H9 (cell line): ENCODE results near the gene KCNJ1. TPM values are rescaled to one million over a fixed set of nuclear protein-coding genes. Genes with fewer than 3 reads are reported as not detected.

ENCODE experiments used
- DNase-seq: peaks from one replicate; pipeline ENCODE4 v3.0.0-alpha.2; 2017
- H2AFZ ChIP-seq: one replicate; pipeline ENCODE4 v1.6.1; 2013; ENCODE audit warnings: mild to moderate bottlenecking, low read length, control low read depth, moderate library complexity
- H2AK5ac ChIP-seq: 2 replicates; pipeline ENCODE4 v1.6.1; 2013; ENCODE audit warnings: low read length, control low read depth, mixed read lengths; ENCODE audit not compliant: insufficient read length
- H2BK120ac ChIP-seq: one replicate; pipeline ENCODE4 v1.6.1; 2013; ENCODE audit warnings: low read depth, mild to moderate bottlenecking, low read length, control low read depth, inconsistent platforms; ENCODE audit not compliant: poor library complexity, severe bottlenecking
- H2BK12ac ChIP-seq: 2 replicates; pipeline ENCODE4 v1.6.1; 2013; ENCODE audit warnings: low read length, control low read depth, mixed read lengths, low read depth; ENCODE audit not compliant: insufficient read length
- H2BK15ac ChIP-seq: 2 replicates; pipeline ENCODE4 v1.6.1; 2013; ENCODE audit warnings: low read depth, low read length, control low read depth
- H2BK20ac ChIP-seq: one replicate; pipeline ENCODE4 v1.6.1; 2013; ENCODE audit warnings: low read depth, mild to moderate bottlenecking, low read length, control low read depth, inconsistent platforms; ENCODE audit not compliant: poor library complexity, severe bottlenecking
- H2BK5ac ChIP-seq: 2 replicates; pipeline ENCODE4 v1.6.1; 2013; ENCODE audit warnings: low read length, control low read depth, mixed read lengths; ENCODE audit not compliant: insufficient read length
- H3K14ac ChIP-seq: 2 replicates; pipeline ENCODE4 v1.6.1; 2013; ENCODE audit warnings: low read length, control low read depth; ENCODE audit not compliant: insufficient read depth
- H3K18ac ChIP-seq: 2 replicates; pipeline ENCODE4 v1.6.1; 2013; ENCODE audit warnings: low read depth, mild to moderate bottlenecking, mixed read lengths, low read length, control low read depth; ENCODE audit not compliant: insufficient read length
- H3K23ac ChIP-seq: 2 replicates; pipeline ENCODE4 v1.6.1; 2013; ENCODE audit warnings: low read length, control low read depth, mixed read lengths, low read depth; ENCODE audit not compliant: insufficient read length
- H3K23me2 ChIP-seq: 2 replicates; pipeline ENCODE4 v1.6.1; 2013; ENCODE audit warnings: low read depth, mild to moderate bottlenecking, mixed read lengths, low read length, control low read depth; ENCODE audit not compliant: insufficient read length, poor library complexity, severe bottlenecking
- H3K27ac ChIP-seq: 2 replicates; pipeline ENCODE4 v1.5.1; 2013; ENCODE audit warnings: low read length, control low read depth, mixed read lengths, low read depth; ENCODE audit not compliant: insufficient read length
- H3K27me3 ChIP-seq: 2 replicates; pipeline ENCODE4 v1.6.1; 2013; ENCODE audit warnings: low read length, control low read depth, inconsistent platforms; ENCODE audit not compliant: insufficient read depth
- H3K4ac ChIP-seq: 2 replicates; pipeline ENCODE4 v1.6.1; 2013; ENCODE audit warnings: low read depth, mild to moderate bottlenecking, control low read depth, inconsistent platforms, low read length, moderate library complexity
- H3K4me1 ChIP-seq: 2 replicates; pipeline ENCODE4 v1.6.1; 2013; ENCODE audit warnings: low read length, control low read depth, inconsistent platforms; ENCODE audit not compliant: insufficient read depth
- H3K4me2 ChIP-seq: 2 replicates; pipeline ENCODE4 v1.6.1; 2013; ENCODE audit warnings: low read length, control low read depth, mixed read lengths; ENCODE audit not compliant: insufficient read length, insufficient read depth
- H3K56ac ChIP-seq: 2 replicates; pipeline ENCODE4 v1.6.1; 2013; ENCODE audit warnings: low read depth, mild to moderate bottlenecking, mixed read lengths, low read length, control low read depth; ENCODE audit not compliant: insufficient read length
- H3K79me1 ChIP-seq: 2 replicates; pipeline ENCODE4 v1.6.1; 2013; ENCODE audit warnings: low read depth, mild to moderate bottlenecking, moderate library complexity, low read length, control low read depth, inconsistent platforms; ENCODE audit not compliant: insufficient read depth, poor library complexity, severe bottlenecking
- H3K79me2 ChIP-seq: 2 replicates; pipeline ENCODE4 v1.6.1; 2013; ENCODE audit warnings: low read length, control low read depth, inconsistent platforms; ENCODE audit not compliant: insufficient read depth
- H3K9ac ChIP-seq: 2 replicates; pipeline ENCODE4 v1.6.1; 2013; ENCODE audit warnings: low read length, control low read depth, mixed read lengths; ENCODE audit not compliant: insufficient read length; ENCODE audit errors: extremely low read depth
- H3K9me3 ChIP-seq: one replicate; pipeline ENCODE4 v1.6.1; 2013; ENCODE audit warnings: low read depth, low read length, inconsistent platforms; ENCODE audit not compliant: control insufficient read depth
- H3T11ph ChIP-seq: one replicate; pipeline ENCODE4 v1.6.1; 2013; ENCODE audit warnings: mild to moderate bottlenecking, low read length, control low read depth, inconsistent platforms
- H4K20me1 ChIP-seq: one replicate; pipeline ENCODE4 v1.6.1; 2013; ENCODE audit not compliant: control insufficient read depth, insufficient read length, insufficient read depth
- H4K5ac ChIP-seq: 2 replicates; pipeline ENCODE4 v1.6.1; 2013; ENCODE audit warnings: low read depth, mild to moderate bottlenecking, mixed read lengths, low read length, control low read depth; ENCODE audit not compliant: insufficient read length
- H4K8ac ChIP-seq: replicated peaks from 2 replicates; pipeline ENCODE4 v1.6.1; 2013; ENCODE audit warnings: low read length, control low read depth, mixed read lengths, low read depth; ENCODE audit not compliant: insufficient read length
- H4K91ac ChIP-seq: 2 replicates; pipeline ENCODE4 v1.6.1; 2013; ENCODE audit warnings: low read depth, mild to moderate bottlenecking, moderate library complexity, mixed read lengths, low read length, control low read depth; ENCODE audit not compliant: insufficient read length
- H3K27ac Mint-ChIP-seq, 3 experiments: 2 replicates in 2 of 3; 3 replicates in 1 of 3; pipeline ENCODE4 v1.8.0; 2020 to 2021; ENCODE audit warnings: mixed read lengths in 3 of 3, mild to moderate bottlenecking in 1 of 3, moderate library complexity in 1 of 3
- H3K27me3 Mint-ChIP-seq: 2 replicates; pipeline ENCODE4 v1.8.0; 2021; ENCODE audit warnings: low read depth, mild to moderate bottlenecking, moderate library complexity, mixed read lengths
- H3K36me3 Mint-ChIP-seq, 3 experiments: 2 replicates in 2 of 3; 3 replicates in 1 of 3; pipeline ENCODE4 v1.8.0; 2020 to 2021; ENCODE audit warnings: low read depth in 3 of 3, mixed read lengths in 3 of 3; ENCODE audit not compliant: insufficient read depth in 1 of 3
- H3K4me1 Mint-ChIP-seq, 2 experiments: 2 replicates each; pipeline ENCODE4 v1.8.0; 2020; ENCODE audit warnings: mixed read lengths in 2 of 2
- H3K4me3 Mint-ChIP-seq, 2 experiments: 2 replicates in 1 of 2; 3 replicates in 1 of 2; pipeline ENCODE4 v1.8.0; 2020 to 2021; ENCODE audit warnings: mild to moderate bottlenecking in 2 of 2, mixed read lengths in 2 of 2, moderate library complexity in 1 of 2
- H3K9me3 Mint-ChIP-seq, 2 experiments: 2 replicates in 1 of 2; 3 replicates in 1 of 2; pipeline ENCODE4 v1.8.0; 2020; ENCODE audit warnings: mild to moderate bottlenecking in 2 of 2, mixed read lengths in 2 of 2, moderate library complexity in 1 of 2
- WGBS: extraction: QIAGEN DNeasy Blood & Tissue Kit; methylation state at CpG from one replicate; pipeline ENCODE4 v1.1.7; 2013; ENCODE audit warnings: missing lambda C conversion rate, low lambda C conversion rate, mixed read lengths; ENCODE audit not compliant: insufficient read length; ENCODE audit errors: extremely low coverage; 5-methylcytosine and 5-hydroxymethylcytosine counted together
- total RNA-seq: library from RNA; stranded (reverse); gene quantifications from 2 replicates; pipeline ENCODE4 v1.2.1, GENCODE V29; 2021
- TF ChIP-seq, protein P1 (sequence below): fragments of 200-600 bp; sonication (generic); conservative IDR thresholded peaks from 3 replicates; pipeline ENCODE4 v1.8.0; 2021; ENCODE audit warnings: antibody characterized with exemption, mild to moderate bottlenecking

The KCNJ1 gene
- total RNA-seq, 1 experiment from 2014 or later, result not detected

DNA sequence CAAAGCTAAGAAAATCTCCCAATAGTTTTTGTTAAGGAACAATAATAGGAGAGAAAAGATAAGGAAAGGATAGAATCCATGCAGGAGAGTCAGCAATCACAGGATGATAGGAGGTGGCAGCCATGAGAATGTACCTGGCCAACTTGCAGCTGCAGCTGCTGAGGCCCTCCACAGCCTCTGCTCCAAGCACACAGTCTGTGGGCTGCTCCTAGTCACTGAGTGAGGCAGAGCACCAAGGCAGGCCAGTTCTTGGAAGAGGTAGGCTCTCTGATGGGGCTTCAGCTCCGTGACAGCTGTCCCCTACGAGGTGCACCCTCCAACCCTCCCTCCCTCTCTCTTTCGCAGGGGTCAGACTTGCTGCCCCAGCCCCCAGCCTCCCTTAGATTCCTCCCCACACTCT, 5.5 kb upstream of the KCNJ1 start:
- WGBS, result no CpG with 5 or more reads among the region's 3 CpGs
- TF ChIP-seq, protein P1, sequence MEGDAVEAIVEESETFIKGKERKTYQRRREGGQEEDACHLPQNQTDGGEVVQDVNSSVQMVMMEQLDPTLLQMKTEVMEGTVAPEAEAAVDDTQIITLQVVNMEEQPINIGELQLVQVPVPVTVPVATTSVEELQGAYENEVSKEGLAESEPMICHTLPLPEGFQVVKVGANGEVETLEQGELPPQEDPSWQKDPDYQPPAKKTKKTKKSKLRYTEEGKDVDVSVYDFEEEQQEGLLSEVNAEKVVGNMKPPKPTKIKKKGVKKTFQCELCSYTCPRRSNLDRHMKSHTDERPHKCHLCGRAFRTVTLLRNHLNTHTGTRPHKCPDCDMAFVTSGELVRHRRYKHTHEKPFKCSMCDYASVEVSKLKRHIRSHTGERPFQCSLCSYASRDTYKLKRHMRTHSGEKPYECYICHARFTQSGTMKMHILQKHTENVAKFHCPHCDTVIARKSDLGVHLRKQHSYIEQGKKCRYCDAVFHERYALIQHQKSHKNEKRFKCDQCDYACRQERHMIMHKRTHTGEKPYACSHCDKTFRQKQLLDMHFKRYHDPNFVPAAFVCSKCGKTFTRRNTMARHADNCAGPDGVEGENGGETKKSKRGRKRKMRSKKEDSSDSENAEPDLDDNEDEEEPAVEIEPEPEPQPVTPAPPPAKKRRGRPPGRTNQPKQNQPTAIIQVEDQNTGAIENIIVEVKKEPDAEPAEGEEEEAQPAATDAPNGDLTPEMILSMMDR, result no peak
- no peaks in the 10 kb centered on the region for H3K79me2 ChIP-seq
- H3K14ac ChIP-seq, result peak overlapping the region; percentile 45; the same call in 1 of the 2 replicates
- H2AK5ac ChIP-seq, result no peak overlapping the region
- H3K9me3 ChIP-seq, result no peaks in the 10 kb centered on the region
- no peak overlapping the region for H3K18ac ChIP-seq
- no peak overlapping the region for H2BK15ac ChIP-seq
- no peak overlapping the region for H2AFZ ChIP-seq
- no peak overlapping the region for H3T11ph ChIP-seq
- no peak overlapping the region for H3K23ac ChIP-seq
- no peak overlapping the region for H3K9ac ChIP-seq
- Mint-ChIP-seq H3K27me3 (peaks cover 46% of the 10 kb centered on the region), H3K27ac (no peak overlapping the region), H3K4me1 (peaks cover 44 to 45% of the 10 kb centered on the region in 2 experiments), H3K4me3 (peak overlapping the region in 1 of 2 experiments; percentile 13; a peak in 2 of 5 replicates), H3K36me3 (no peaks in the 10 kb centered on the region; a peak in 1 of 7 replicates), H3K9me3 (no peaks in the 10 kb centered on the region; a peak in 2 of 5 replicates)
- no peaks in the 10 kb centered on the region; the same call in 1 of the 2 replicates for H3K27me3 ChIP-seq
- no peaks in the 10 kb centered on the region for H3K79me1 ChIP-seq
- no peak overlapping the region for H2BK5ac ChIP-seq
- peaks cover 3% of the 10 kb centered on the region for H3K23me2 ChIP-seq
- H3K4ac ChIP-seq, result no peak overlapping the region
- H3K4me2 ChIP-seq, result no peak overlapping the region
- H3K4me1 ChIP-seq, result peaks cover 17% of the 10 kb centered on the region
- no peak overlapping the region for H2BK20ac ChIP-seq
- H4K20me1 ChIP-seq, result no peaks in the 10 kb centered on the region
- DNase-seq, result no peak
- no peak overlapping the region for H4K8ac ChIP-seq
- no peak overlapping the region for H3K56ac ChIP-seq
- H2BK12ac ChIP-seq, result no peak overlapping the region
- H2BK120ac ChIP-seq, result no peak overlapping the region
- H4K5ac ChIP-seq, result no peak overlapping the region
- H4K91ac ChIP-seq, result no peak overlapping the region
- no peak overlapping the region for H3K27ac ChIP-seq
